SK-N-SH treated with all-trans-retinoic acid at 6 μM for 48 hours (cell line): ENCODE data around the gene NCF2.

Experiments
- ATAC-seq: fragments of 200-7000 bp; cut with Tn5 transposase; 3 replicates; pipeline ENCODE4 v1.9.1; 2020; ENCODE audit warnings: mild to moderate bottlenecking, moderate library complexity
- ARNTL ChIP-seq: fragments of 450-650 bp; formaldehyde crosslinking; IDR thresholded peaks from 2 replicates; pipeline ENCODE4 v1.5.0; 2020; ENCODE audit warnings: low read depth, mild to moderate bottlenecking, moderate library complexity, borderline replicate concordance
- BACH2 ChIP-seq: fragments of 250-450 bp; sonication (Bioruptor Pico); IDR thresholded peaks from 2 replicates; pipeline ENCODE4 v1.9.0; 2021; ENCODE audit warnings: mild to moderate bottlenecking, borderline replicate concordance
- CSDC2 ChIP-seq: fragments of 250-450 bp; sonication (Bioruptor Pico); IDR thresholded peaks from 2 replicates; pipeline ENCODE4 v1.5.0; 2020; ENCODE audit warnings: mild to moderate bottlenecking, moderate library complexity
- CSRNP3 ChIP-seq: fragments of 250-450 bp; sonication (Bioruptor Pico); IDR thresholded peaks from 2 replicates; pipeline ENCODE4 v1.5.1; 2021; ENCODE audit warnings: mild to moderate bottlenecking, moderate library complexity
- GLIS3 ChIP-seq: fragments of 250-450 bp; sonication (Bioruptor Pico); IDR thresholded peaks from 2 replicates; pipeline ENCODE4 v1.5.0; 2020; ENCODE audit warnings: mild to moderate bottlenecking, moderate library complexity
- ISL1 ChIP-seq: fragments of 250-450 bp; sonication (Bioruptor Pico); IDR thresholded peaks from 2 replicates; pipeline ENCODE4 v2.1.2; 2022; ENCODE audit warnings: mild to moderate bottlenecking, moderate library complexity
- OSR1 ChIP-seq: fragments of 250-450 bp; sonication (Bioruptor Pico); IDR thresholded peaks from 2 replicates; pipeline ENCODE4 v1.8.0; 2022; ENCODE audit warnings: moderate library complexity, mild to moderate bottlenecking, inconsistent platforms
- PATZ1 ChIP-seq: fragments of 250-450 bp; sonication (Bioruptor Pico); IDR thresholded peaks from 2 replicates; pipeline ENCODE4 v1.8.0; 2020; ENCODE audit warnings: mild to moderate bottlenecking, moderate library complexity, borderline replicate concordance
- POU6F1 ChIP-seq: fragments of 250-450 bp; sonication (Bioruptor Pico); IDR thresholded peaks from 2 replicates; pipeline ENCODE4 v1.8.0; 2021; ENCODE audit warnings: low read depth, mild to moderate bottlenecking, moderate library complexity, borderline replicate concordance
- PPARA ChIP-seq: fragments of 250-450 bp; sonication (Bioruptor Pico); IDR thresholded peaks from 2 replicates; pipeline ENCODE4 v1.5.0; 2020; ENCODE audit warnings: mild to moderate bottlenecking, borderline replicate concordance
- RARB ChIP-seq: fragments of 250-450 bp; sonication (Bioruptor Pico); IDR thresholded peaks from 2 replicates; pipeline ENCODE4 v1.8.0; 2021; ENCODE audit warnings: mild to moderate bottlenecking, moderate library complexity
- TCF4 ChIP-seq: fragments of 250-450 bp; sonication (Bioruptor Pico); IDR thresholded peaks from 2 replicates; pipeline ENCODE4 v1.8.0; 2021; ENCODE audit warnings: mild to moderate bottlenecking, moderate library complexity, borderline replicate concordance
- TOX ChIP-seq: fragments of 250-450 bp; sonication (Bioruptor Pico); IDR thresholded peaks from 2 replicates; pipeline ENCODE4 v1.8.0; 2021; ENCODE audit warnings: mild to moderate bottlenecking, moderate library complexity, borderline replicate concordance
- ZFP3 ChIP-seq: fragments of 250-450 bp; sonication (Bioruptor Pico); IDR thresholded peaks from 2 replicates; pipeline ENCODE4 v1.5.0; 2020; ENCODE audit warnings: mild to moderate bottlenecking, moderate library complexity
- ZFP30 ChIP-seq: fragments of 450-650 bp; formaldehyde crosslinking; IDR thresholded peaks from 2 replicates; pipeline ENCODE4 v1.5.0; 2022; ENCODE audit warnings: mild to moderate bottlenecking, moderate library complexity
- ZNF565 ChIP-seq: fragments of 450-650 bp; formaldehyde crosslinking; conservative IDR thresholded peaks from 2 replicates; pipeline ENCODE4 v1.5.0; 2020; ENCODE audit warnings: low read depth, mild to moderate bottlenecking, moderate library complexity
- ZNF70 ChIP-seq: fragments of 450-650 bp; formaldehyde crosslinking; IDR thresholded peaks from 2 replicates; pipeline ENCODE4 v1.5.0; 2020; ENCODE audit warnings: mild to moderate bottlenecking, moderate library complexity
- TF ChIP-seq, protein P1 (sequence below): fragments of 250-450 bp; sonication (Bioruptor Pico); IDR thresholded peaks from 2 replicates; pipeline ENCODE4 v1.5.1; 2020; ENCODE audit warnings: low read depth, mild to moderate bottlenecking, moderate library complexity
- TF ChIP-seq, protein P2 (sequence below): fragments of 250-450 bp; sonication (Bioruptor Pico); IDR thresholded peaks from 2 replicates; pipeline ENCODE4 v1.5.0; 2020; ENCODE audit warnings: mild to moderate bottlenecking, moderate library complexity

The NCF2 gene

DNA sequence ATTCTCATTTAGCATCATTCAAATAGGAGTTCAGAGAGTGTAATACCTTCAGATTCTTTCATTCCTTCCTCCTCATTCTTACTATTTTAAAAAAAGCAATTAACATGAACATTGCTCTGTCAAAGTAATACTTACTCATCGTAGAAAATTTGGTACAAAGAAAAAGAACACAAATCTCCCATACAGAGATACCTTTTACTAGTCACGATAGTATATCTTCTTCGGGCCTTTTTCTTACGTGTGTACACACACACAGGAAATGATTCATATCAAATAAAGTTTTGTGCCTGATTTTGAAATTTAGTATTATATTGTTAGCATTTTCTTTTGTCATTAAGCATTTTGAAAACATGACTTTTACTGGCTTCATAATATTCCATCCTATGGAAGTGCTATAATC lies 52.9 kb downstream of the NCF2 start (continued):
- TF ChIP-seq CSDC2 (no peak), ARNTL (no peak)

GRCh38 chr1:183533617-183534174 lies 56.6 kb downstream of the NCF2 start:
- TF ChIP-seq POU6F1 (CRISPR knock-in tag) (no peak), RARB (no peak), TCF4 (CRISPR knock-in tag) (no peak)
- TF ChIP-seq, protein P1, sequence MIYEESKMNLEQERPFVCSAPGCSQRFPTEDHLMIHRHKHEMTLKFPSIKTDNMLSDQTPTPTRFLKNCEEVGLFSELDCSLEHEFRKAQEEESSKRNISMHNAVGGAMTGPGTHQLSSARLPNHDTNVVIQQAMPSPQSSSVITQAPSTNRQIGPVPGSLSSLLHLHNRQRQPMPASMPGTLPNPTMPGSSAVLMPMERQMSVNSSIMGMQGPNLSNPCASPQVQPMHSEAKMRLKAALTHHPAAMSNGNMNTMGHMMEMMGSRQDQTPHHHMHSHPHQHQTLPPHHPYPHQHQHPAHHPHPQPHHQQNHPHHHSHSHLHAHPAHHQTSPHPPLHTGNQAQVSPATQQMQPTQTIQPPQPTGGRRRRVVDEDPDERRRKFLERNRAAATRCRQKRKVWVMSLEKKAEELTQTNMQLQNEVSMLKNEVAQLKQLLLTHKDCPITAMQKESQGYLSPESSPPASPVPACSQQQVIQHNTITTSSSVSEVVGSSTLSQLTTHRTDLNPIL (CRISPR knock-in tag), result no peak
- TF ChIP-seq, protein P2, sequence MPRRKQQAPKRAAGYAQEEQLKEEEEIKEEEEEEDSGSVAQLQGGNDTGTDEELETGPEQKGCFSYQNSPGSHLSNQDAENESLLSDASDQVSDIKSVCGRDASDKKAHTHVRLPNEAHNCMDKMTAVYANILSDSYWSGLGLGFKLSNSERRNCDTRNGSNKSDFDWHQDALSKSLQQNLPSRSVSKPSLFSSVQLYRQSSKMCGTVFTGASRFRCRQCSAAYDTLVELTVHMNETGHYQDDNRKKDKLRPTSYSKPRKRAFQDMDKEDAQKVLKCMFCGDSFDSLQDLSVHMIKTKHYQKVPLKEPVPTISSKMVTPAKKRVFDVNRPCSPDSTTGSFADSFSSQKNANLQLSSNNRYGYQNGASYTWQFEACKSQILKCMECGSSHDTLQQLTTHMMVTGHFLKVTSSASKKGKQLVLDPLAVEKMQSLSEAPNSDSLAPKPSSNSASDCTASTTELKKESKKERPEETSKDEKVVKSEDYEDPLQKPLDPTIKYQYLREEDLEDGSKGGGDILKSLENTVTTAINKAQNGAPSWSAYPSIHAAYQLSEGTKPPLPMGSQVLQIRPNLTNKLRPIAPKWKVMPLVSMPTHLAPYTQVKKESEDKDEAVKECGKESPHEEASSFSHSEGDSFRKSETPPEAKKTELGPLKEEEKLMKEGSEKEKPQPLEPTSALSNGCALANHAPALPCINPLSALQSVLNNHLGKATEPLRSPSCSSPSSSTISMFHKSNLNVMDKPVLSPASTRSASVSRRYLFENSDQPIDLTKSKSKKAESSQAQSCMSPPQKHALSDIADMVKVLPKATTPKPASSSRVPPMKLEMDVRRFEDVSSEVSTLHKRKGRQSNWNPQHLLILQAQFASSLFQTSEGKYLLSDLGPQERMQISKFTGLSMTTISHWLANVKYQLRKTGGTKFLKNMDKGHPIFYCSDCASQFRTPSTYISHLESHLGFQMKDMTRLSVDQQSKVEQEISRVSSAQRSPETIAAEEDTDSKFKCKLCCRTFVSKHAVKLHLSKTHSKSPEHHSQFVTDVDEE (CRISPR knock-in tag), result no peak
- ATAC-seq, result no peak

- TF ChIP-seq CSDC2 (no peak), BACH2 (no peak), ZNF565 (CRISPR knock-in tag) (no peak), PATZ1 (CRISPR knock-in tag) (no peak), TOX (CRISPR knock-in tag) (no peak), ARNTL (no peak), OSR1 (CRISPR knock-in tag) (no peak), CSRNP3 (CRISPR knock-in tag) (no peak), ZFP3 (no peak), ZNF70 (CRISPR knock-in tag) (no peak), TCF4 (CRISPR knock-in tag) (no peak), GLIS3 (no peak), PPARA (no peak), ISL1 (CRISPR knock-in tag) (no peak), ZFP30 (CRISPR knock-in tag) (no peak)
- TF ChIP-seq, protein P1 (CRISPR knock-in tag), result no peak
- TF ChIP-seq, all 23 proteins: peak for 0
- ATAC-seq, result no peak
Observed at GRCh38 chr1:183528577-183528976, 61.7 kb downstream of the NCF2 start.
